Measurements from ENCODE around the gene SEM1.
"Not testable (repeated sequence)": the region's sequence is repeated elsewhere in the genome, so short reads cannot be mapped to it uniquely, and the experiment has no call there.

Gene SEM1

DNA sequence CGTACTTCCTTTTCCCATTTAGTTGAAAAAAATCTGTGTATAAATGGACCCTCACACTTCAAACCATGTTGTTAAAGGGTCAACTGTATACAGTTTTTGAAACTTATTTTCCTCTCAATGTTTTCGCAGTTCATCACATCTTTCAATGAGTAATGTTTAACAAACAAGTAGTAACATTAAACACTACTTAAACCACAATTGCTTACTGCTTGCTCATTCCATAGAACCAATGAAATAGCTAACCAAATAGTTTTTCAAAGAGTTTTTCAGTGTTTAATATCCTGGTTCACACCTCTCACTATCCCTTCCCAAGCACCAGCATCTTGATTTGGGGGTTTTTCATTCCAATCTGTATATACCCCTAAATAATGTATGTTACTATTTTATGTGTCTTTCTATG is 9.1 kb downstream of the SEM1 start:
- DNase-seq, result no peak

DNA sequence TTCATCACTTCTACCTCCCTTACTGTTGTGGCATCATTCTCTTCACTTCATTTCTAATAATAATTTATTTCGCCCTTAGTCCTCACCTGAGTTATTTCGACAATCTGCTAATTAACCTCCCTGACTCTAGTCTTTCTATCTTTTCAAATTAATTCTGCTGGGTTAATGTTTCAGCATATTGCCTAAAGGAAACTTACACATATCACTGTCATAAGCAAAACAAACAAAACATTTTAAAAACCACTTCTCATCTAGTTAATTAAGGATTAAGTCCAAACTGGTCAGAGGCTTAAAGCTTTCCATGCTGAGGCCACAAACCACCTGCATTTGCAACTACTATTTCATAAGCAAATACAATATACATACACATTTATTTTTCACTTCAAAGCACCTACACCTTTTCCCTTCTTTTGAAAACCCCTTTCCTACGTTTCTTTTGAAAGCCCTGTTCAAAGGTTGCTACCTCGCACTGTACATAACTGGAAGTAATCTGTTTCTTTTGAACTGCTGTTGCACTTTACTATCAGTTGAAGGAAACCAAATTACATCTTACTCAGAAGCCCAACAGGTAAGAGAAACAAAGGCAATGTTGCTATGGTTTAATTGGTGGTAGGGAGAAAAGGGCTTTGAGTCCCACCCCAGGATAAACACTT is 10.3 kb downstream of the SEM1 start:
- DNase-seq, result no peak

DNA sequence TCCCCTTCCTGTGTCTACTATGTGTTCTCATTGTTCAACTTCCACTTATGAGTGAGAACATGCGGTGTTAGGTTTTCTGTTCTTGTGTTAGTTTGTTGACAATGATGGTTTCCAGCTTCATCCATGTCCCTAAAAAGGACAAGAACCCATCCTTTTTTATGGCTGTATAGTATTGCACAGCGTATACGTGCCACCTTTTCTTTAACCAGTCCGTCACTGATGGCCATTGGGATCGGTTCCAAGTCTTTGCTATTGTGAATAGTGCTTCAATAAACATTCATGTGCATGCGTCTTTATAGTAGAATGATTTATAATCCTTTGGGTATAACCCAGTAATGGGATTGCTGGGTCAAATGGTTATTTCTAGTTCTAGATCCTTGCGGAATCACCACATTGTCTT is 11.2 kb downstream of the SEM1 start:
- DNase-seq, result not testable (repeated sequence)

DNA sequence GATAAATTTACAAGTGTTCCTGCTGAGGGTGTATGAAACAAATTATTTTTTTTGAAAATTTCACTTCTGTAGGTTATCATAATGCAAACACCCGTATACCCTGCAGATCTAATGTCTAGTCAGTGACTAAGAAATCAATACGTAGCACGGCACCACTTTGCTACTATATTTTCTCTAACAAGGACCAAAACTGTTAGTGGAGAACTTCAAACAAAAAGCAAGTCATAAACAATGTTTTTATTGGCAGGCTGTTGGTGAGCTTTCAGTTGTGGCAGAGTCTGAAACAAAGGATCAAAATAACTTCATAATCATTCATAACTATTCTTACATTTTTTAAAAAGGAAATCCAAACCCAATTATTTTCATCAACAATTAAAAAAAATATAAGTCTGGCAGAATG is 11.8 kb downstream of the SEM1 start:
- DNase-seq, result no peak

DNA sequence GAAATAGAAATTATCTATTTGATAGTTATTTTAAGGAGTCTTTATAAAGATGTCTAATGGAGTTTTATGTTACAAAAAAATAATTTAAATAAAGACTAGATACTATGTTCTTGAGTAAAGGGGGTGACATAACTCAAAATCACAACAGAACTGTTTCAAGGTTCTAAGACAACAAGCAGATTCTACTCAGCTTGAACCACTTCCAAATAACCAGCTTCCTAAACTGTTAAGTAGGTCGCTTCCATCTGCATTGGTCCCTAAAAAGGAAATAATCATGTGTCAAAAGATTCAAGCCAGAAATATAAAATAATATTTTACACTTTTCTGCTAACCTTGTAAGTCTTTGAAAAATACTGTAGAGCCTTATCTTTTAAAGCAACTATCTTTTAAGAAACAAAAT is 14.1 kb downstream of the SEM1 start:
- no peak for DNase-seq

DNA sequence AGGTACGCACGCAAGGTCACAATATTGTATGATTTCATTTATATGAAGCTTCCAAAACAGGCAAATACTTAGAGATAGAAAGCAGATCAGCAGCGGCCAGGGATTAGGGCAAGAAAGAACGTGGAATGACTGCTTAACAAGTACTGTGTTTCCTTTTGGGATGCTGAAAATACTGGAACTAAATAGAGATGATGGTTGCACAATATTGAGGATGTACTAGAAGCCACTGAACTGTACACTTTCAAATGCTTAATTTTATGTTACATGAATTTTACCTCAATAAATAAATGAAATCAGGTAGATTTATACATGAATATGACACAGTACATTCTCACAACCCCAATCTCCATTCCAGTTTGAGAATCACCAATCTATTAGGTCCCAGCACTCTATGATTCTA is 15.6 kb downstream of the SEM1 start:
- DNase-seq, result no peak

DNA sequence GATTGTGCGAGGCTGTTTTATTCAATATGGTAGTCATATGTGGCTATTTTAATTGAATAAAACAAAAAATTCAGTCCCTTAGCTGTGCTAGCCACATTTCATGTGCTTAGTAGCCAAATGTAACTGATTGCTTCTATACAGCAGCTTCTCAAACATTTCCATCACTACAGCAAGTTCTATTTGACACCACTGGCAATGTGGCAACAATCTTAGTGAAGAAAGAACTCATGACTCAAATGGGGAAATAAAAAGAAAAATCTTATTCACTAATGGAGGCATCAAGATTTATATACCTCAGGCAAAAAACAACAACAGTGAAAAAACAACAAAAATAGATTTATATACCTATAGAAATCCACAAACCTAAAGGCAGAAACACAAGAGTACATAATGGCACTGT is 17.9 kb downstream of the SEM1 start:
- DNase-seq, result no peak

DNA sequence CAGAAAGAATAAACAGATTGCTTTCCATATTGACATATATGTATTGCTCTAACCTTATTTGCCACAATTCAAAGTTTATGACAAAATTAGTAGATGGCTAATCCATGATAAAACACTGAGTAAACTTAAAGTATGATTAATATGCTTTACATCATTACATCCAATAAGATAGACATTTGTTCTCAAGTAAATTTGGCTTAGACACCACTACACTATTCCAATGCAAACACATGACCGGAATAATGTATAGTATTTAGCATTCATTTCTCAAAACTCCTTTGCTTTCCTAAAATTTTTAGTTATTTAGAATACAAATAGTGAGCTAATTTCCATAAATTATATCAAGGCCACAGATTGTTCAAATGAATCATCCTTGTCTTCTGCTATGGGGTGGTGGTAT is 20.2 kb downstream of the SEM1 start:
- DNase-seq, result no peak

DNA sequence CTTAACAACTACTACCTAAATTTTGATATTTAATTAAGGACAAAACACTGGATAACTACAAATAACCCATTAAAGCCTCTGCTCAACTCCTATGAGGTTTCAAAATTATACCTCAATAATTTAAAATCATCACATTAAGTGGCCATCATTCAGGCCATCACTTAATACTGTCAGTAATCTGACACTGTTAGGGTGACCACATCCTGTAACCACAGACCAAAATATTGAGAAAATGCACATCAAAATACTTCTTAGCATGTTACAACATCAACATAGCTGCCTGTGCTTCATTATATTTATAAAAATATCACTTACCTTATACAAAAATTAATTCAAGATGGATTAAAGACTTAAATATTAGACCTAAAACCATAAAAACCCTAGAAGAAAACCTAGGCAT is 23.3 kb downstream of the SEM1 start:
- DNase-seq, result no peak

DNA sequence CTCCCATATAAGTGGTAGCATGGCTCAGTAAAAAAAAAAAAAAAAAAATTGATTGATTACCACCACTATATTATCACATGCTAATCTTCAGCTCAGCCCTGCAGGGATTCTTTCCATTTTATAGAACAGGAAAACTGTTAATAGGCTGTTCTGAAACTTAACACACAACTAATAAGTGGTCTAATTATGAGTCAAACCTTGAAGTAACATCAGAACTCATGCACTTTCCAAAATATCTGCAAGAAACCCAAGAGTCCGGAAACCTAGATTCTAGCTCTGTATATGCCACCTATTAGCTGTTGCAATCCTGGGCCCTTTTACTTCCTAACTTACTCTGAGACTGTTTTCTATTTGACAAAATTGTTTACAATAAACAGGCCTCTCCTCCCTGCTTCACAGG is 23.9 kb downstream of the SEM1 start:
- no peak for DNase-seq

DNA sequence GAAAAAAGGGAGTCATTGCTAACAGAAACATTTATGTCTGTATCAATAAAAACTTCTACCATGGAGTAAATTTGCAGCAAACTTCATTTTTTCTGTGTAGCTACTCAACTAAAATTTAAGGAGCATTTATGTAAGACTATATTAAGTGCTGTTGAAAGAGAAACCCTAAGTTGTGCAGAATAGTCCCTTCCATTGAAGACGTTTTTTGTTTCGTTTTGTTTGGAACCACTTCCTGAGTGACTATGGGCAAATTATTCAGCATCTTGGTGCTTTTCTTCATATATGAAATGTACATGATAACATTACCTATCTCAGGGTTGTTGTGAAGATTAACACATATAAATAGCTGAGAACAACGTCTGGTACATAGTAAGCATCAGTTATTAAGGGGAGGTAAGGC is 24.3 kb downstream of the SEM1 start:
- no peak for DNase-seq

DNA sequence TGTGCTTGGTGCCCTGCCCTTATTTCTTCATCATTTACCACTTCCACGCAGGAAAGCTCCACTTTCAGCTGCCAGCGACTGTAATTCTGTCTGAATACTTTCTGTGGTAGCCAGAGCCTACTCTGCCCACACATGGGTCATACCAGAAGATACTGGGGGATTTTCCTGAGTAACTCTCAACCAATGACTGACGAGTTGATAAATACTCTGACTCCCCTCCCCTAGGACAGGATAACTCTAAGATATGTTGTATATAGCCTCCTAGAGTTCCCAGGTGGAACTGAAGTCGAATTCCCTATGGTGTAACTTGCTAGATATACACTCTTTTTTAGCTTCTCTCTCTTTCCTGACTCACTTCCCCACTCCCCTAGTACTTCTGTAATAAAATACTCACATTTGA is 29.8 kb downstream of the SEM1 start:
- DNase-seq, result no peak

DNA sequence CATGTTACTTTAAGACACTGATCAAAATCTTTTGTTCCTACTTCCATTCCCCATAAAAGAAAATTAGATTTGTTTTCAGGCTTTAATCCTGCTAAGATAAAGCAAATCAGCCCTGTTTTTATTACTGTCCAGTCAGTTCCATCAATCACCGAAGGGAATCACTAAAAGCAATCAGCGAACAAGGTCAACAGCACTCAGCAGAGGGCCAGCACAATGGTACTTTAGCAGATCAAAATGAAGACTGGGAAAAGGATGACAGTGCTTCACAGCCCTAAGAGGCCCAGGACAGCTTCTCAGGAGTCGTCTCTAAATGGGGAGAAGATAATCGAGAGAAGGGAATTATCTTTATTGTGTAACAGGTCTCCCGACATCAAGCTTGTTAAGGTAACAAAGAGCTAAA is 32.7 kb downstream of the SEM1 start:
- DNase-seq, result no peak

DNA sequence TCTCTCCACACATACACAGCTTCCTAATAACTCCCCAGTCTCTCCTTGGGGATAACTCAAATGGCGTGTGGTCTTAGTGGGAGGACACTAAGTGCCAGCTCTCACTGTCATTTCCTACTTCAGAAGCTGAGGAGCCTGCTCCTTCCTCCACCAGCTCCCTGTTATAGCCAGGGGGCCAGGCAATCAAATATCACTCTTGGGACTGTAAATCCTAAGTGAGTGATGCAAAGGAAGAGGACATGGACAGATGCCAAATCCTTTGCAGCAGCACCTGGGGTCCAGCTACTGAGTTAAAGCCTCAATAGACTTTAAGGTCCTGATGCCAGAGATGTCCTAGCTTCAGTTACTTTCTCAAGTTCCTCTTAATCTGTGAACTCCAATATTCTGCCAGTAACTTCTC is 34.1 kb downstream of the SEM1 start:
- DNase-seq, result peak; percentile 71

DNA sequence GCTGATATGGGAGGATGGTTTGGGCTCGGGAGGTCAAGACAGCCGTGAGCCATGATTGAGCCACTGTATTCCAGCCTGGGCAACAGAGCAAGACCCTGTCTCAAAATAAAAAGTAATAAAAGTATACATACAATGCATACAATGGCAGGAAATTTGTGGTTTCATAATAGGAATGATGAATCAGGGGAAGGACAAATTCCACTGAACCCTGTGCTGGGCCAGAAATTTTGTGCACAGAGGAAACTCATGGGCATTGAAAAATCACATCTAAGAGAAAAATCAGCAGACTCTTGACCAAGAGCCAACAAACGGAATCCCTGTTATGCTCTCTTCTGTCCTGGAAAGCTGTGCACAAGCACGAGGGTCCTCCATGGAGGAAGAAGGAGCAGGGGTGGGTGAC is 35.1 kb downstream of the SEM1 start:
- DNase-seq, result no peak

DNA sequence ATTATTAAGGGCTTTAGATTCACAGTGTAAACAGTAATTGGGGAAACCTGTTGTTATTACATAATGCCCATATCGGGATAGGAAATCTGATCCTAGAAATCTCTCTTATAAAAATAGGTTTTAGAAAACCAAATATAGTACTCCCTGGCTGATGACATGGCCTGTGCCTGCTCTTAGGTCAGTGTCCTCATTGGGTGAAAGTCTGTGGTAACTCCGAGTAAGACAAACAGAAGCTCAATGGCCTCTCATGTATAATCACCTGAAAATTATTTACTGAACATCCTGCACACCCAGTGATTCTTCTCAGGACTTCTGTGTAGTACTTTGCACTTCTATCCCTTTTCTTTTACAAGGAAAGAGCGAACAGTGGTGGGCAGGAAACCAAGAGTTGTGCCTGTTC is 37.8 kb downstream of the SEM1 start:
- no peak for DNase-seq

DNA sequence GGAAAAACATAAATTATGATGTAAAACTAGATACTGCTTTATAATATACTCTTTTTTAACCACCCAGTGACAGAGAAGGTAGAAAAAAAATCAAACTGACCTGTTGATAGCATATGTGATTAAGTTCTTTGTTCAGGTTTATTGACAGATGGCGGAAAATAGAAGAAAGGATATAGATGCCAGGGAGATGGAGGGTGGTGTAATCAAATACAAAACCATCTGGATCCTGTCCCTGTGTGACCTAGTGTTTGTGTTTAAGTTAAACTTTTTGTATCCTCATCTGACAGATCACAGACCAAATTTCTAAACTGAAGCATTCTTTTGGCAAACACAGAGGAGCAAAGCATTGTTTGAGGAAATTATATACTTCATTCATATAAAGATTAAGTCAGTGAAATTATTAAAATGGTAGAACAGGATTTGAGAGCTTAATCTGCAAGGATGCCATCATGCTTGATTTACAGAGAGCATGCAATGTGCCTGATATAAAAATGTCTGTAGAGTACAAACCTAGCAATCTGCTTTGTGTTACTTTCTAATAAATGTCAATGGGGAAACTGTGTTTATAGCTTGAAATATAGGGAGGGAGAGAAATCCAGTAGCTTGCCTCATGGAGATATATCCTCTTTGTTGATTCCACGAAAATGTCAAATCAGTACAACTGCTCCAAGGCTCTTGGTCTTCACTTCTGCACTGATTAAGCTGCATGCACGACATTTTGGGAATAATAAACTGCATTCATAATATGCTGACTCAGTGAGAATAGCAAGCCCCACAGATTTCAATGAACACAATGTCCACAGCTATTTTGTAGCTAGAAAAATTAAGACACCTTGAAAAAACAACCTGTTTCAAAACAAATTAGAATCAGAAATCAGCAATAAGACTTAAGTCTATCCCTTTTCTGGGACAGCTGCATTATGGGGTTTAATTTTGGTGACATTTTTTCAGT is 39.0 kb downstream of the SEM1 start:
- DNase-seq, result peak; percentile 89

DNA sequence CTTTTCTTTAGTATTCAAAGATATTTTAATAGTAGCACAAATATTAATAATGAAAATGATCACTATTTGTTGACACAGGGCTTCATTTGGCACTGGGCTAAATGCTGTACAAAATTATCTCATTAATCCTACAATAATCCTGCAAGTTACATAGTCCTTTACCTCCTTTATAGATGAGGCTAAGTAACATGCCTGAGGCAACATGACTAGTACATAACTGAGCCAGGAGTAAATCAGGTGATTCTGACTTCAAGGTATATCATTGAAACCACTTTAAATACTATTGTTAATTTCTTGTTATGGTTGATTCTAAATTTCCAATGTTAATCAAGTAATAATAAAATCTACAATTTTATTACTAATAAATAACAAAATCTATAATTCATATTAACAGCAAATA is 39.8 kb downstream of the SEM1 start:
- no peak for DNase-seq

DNA sequence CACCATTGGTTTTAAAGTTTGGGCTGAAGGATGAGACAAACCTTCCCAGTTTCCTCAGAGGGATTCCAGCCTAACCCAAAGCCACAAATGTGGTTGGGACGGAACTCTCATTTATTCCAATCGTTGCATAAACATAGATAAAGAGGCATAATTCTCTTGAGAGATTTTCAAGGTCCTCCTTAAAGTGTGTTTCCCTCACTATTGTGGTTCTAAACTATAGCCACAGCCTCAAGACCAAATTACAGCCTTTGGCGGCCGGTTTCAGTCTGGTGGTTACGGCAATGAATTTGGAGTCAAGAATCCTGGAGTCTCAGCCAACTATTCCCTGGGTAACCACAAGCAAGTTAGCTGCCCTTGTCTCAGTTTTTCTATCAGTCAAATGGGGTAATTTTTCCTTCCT is 42.6 kb downstream of the SEM1 start:
- DNase-seq, result no peak

DNA sequence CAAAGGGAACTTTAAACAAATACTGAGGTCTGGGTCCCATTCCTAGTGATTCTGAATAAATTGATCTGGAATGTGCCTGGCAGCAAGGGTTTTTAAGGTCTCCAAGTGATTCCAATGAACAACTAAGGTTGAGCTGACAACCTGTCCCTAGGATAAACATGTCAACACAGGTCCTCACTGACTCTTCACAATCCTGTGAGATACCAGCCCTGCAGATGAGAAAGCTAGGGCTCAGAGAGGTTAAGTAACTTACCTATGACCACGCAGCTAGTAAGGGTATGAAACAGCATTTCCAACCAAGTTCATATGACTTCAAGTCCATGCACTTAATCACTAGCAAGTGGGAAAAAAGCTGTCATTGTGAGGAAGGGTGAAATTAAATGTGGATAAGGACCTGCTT is 44.0 kb downstream of the SEM1 start:
- DNase-seq, result no peak

DNA sequence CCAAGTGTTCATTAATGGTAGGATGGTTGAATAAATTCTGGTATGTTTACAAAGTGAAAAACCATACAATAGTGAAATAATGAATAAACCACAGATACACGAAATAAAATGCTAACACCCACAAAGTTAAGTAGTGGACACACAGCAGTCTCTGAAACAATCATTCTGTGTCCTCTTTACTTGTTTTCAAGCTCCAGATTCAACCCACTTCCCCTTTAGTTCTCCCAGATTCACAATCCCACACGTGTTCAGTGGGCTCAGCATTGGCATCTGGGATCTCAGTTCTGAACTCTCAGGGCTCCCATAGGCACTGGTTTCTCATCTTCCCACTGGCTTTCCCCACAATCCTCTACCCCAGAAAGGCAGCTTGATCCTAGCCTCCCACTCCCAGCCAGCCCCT is 44.9 kb downstream of the SEM1 start:
- DNase-seq, result no peak

DNA sequence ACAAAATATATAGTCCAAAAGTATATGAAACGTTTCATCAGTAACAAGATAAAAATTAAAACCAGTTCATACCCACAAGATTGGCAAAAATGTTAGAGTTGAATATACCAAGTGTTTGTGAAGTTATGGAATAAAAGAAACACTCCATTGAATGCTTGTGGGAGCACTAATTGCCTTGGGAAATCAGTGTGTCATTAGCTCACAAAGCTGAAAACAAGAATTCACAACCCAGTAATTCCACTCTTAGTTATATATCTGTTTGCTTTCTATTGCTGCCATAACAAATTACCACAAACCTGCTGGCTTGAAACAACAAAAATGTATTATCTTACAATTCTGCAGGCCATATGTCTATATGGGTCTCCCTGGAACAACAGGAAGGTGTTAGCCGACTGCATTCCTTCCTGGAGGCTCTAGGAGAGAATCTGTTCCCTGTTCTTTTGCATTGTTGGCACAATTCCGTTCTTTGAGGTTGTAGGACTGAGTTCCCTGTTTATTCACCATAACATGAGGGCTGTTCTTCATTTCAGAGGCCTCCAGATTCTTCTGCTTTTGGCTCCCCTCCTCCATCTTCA is 45.7 kb downstream of the SEM1 start:
- peak; percentile 47 for DNase-seq

DNA sequence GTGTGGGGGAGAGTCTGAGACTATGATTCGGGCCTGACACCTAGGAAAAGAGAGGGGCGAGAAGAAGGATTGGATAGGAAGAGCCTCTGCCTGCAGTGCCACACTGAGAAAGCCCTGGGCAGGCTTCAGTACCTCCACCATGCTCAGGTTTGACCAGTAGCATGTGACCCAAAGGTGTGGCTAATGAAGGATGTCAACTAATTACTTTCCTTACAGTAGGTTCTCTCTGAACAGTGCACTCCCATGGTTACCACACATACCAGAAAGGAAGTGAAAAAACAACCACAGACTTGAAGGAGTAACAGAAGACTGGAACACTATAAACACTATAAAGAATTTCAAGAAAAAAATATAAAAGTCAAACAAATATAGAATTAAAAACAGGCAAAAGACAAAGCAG is 46.2 kb downstream of the SEM1 start:
- DNase-seq, result no peak

DNA sequence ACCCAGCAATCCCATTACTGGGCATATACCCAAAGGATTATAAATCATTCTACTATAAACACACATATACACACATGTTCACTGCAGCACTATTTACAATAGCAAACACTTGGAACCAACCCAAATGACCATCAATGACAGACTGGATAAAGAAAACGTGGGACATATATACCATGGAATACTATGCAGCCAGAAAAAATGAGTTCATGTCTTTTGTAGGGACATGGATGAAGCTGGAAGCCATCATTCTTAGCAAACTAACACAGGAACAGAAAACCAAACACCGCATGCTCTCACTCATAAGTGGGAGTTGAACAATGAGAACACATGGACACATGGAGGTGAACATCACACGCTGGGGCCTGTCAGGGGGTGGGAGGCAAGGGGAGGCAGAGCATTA is 47.5 kb downstream of the SEM1 start:
- DNase-seq, result not testable (repeated sequence)

All from NCI-H2171 (cell line).